Common myeloid progenitor, CD34-positive (primary cell): ENCODE results near the gene HSPBP1.

Experiments used
- CTCF ChIA-PET: fragments of 350-600 bp; sonication (Branson Sonifier 250); formaldehyde crosslinking; loops from one replicate; lab custom pipeline; 2021; ENCODE audit warnings: antibody characterized with exemption; lab: Charles Lee
- POLR2A ChIA-PET: fragments of 350-600 bp; sonication (Branson Sonifier 250); formaldehyde crosslinking; loops from one replicate; lab custom pipeline; 2021; ENCODE audit warnings: antibody characterized with exemption; lab: Charles Lee
- DNase-seq, 3 donors: peaks; one replicate each; pipeline versions ENCODE4 v3.0.0 to v3.0.0-alpha.2; 2013
- H3K27ac ChIP-seq, 2 experiments: 1 replicate in 1 of 2; 2 replicates in 1 of 2; pipeline ENCODE4 v1.7.0; 2013; ENCODE audit warnings: inconsistent platforms in 2 of 2, low read length in 2 of 2, mild to moderate bottlenecking in 2 of 2, low read depth in 1 of 2, moderate library complexity in 1 of 2; ENCODE audit not compliant: severe bottlenecking in 2 of 2, insufficient read depth in 1 of 2, poor library complexity in 1 of 2
- H3K27me3 ChIP-seq, 5 experiments: replicated peaks in 2 of 5; 1 replicate in 3 of 5; 2 replicates in 2 of 5; pipeline versions ENCODE4 v1.6.1 to v1.7.0; 2013; ENCODE audit warnings: low read length in 4 of 5, mild to moderate bottlenecking in 2 of 5, moderate library complexity in 2 of 5, inconsistent platforms in 1 of 5; ENCODE audit not compliant: insufficient read depth in 5 of 5, control insufficient read depth in 4 of 5
- H3K36me3 ChIP-seq, 4 experiments: 1 replicate in 2 of 4; 2 replicates in 2 of 4; pipeline versions ENCODE4 v1.6.1 to v1.7.0; 2013; ENCODE audit warnings: low read length in 3 of 4, control low read depth in 1 of 4, mild to moderate bottlenecking in 1 of 4; ENCODE audit not compliant: control insufficient read depth in 4 of 4, insufficient read depth in 4 of 4
- H3K4me1 ChIP-seq, 4 experiments: 1 replicate in 3 of 4; 2 replicates in 1 of 4; pipeline versions ENCODE4 v1.6.1 to v1.7.1; 2013; ENCODE audit warnings: low read length in 3 of 4, mild to moderate bottlenecking in 3 of 4, control low read depth in 1 of 4, inconsistent platforms in 1 of 4, moderate library complexity in 1 of 4; ENCODE audit not compliant: control insufficient read depth in 4 of 4, insufficient read depth in 4 of 4; ENCODE audit errors: control extremely low read depth in 1 of 4
- H3K4me3 ChIP-seq, 7 experiments: 1 replicate in 4 of 7; 2 replicates in 3 of 7; pipeline versions ENCODE4 v1.5.1 to v1.7.0; 2013; ENCODE audit warnings: mild to moderate bottlenecking in 7 of 7, low read length in 6 of 7, moderate library complexity in 6 of 7, inconsistent platforms in 2 of 7, low read depth in 2 of 7, control low read depth in 1 of 7; ENCODE audit not compliant: insufficient read depth in 4 of 7, control insufficient read depth in 1 of 7; ENCODE audit errors: extremely low read depth in 1 of 7
- H3K9me3 ChIP-seq, 5 experiments: 1 replicate in 4 of 5; 2 replicates in 1 of 5; pipeline versions ENCODE4 v1.6.1 to v1.7.1; 2013; ENCODE audit warnings: low read length in 4 of 5, mild to moderate bottlenecking in 2 of 5, inconsistent platforms in 1 of 5, low read depth in 1 of 5, moderate library complexity in 1 of 5; ENCODE audit not compliant: control insufficient read depth in 4 of 5, insufficient read depth in 2 of 5; ENCODE audit errors: control extremely low read depth in 1 of 5
- WGBS: methylation state at CpG from one replicate; pipeline ENCODE4 v1.1.5; 2013; ENCODE audit not compliant: insufficient coverage; 5-methylcytosine and 5-hydroxymethylcytosine counted together

The HSPBP1 gene

GRCh38 chr19:55264531-55264930 lies 15.4 kb downstream of the HSPBP1 start:
- 97% methylated on average over 5 of the region's 5 CpGs for WGBS
- ChIA-PET CTCF (no interaction called here), POLR2A (no interaction called here)
- no peak overlapping the region for H3K27ac ChIP-seq
- H3K36me3 ChIP-seq, result peaks cover 0 to 16% (median 9%) of the 10 kb centered on the region in 4 experiments
- no peak overlapping the region for H3K4me3 ChIP-seq
- no peaks in the 10 kb centered on the region for H3K27me3 ChIP-seq
- H3K4me1 ChIP-seq, result peaks cover 3 to 11% (median 9%) of the 10 kb centered on the region in 4 experiments
- DNase-seq, result no peak
- peaks cover 0 to 5% (median 0%) of the 10 kb centered on the region in 5 experiments for H3K9me3 ChIP-seq

GRCh38 chr19:55262359-55262758 lies 17.6 kb downstream of the HSPBP1 start:
- Histone ChIP-seq H3K27me3 (no peaks in the 10 kb centered on the region), H3K36me3 (peaks cover 0 to 10% (median 4%) of the 10 kb centered on the region in 4 experiments), H3K4me3 (no peak overlapping the region), H3K9me3 (peaks cover 0 to 5% (median 0%) of the 10 kb centered on the region in 5 experiments), H3K4me1 (peaks cover 3 to 20% (median 18%) of the 10 kb centered on the region in 4 experiments), H3K27ac (no peak overlapping the region)
- POLR2A ChIA-PET, result no interaction called here
- CTCF ChIA-PET, result no interaction called here
- no peak for DNase-seq
- WGBS, result 96% methylated on average over 9 of the region's 9 CpGs

- CTCF ChIA-PET, result interaction anchor here (0.8 kb wide), 1 partner anchor 16 kb away, joined by 7 read pairs; no protein-coding TSS in a partner anchor
- no peak overlapping the region for H3K4me3 ChIP-seq
- peaks cover 0 to 10% (median 4%) of the 10 kb centered on the region in 4 experiments for H3K36me3 ChIP-seq
- H3K9me3 ChIP-seq, result peaks cover 0 to 4% (median 0%) of the 10 kb centered on the region in 5 experiments
- no peaks in the 10 kb centered on the region for H3K27me3 ChIP-seq
- 100% methylated on average over 10 of the region's 13 CpGs for WGBS
- DNase-seq, result no peak
- H3K4me1 ChIP-seq, result peaks cover 5 to 27% (median 24%) of the 10 kb centered on the region in 4 experiments
- H3K27ac ChIP-seq, result no peak overlapping the region
- POLR2A ChIA-PET, result no interaction called here
Measured at GRCh38 chr19:55261671-55262126, 18.2 kb downstream of the HSPBP1 start.

GRCh38 chr19:55259540-55260210 lies 20.2 kb downstream of the HSPBP1 start:
- Histone ChIP-seq H3K4me3 (peak overlapping the region in 6 of 7 experiments; percentile 39 to 96 (median 92)), H3K36me3 (peaks cover 0 to 13% (median 3%) of the 10 kb centered on the region in 4 experiments), H3K9me3 (no peaks in the 10 kb centered on the region), H3K27ac (peak overlapping the region; percentile 72 to 91), H3K4me1 (peaks cover 12 to 47% (median 45%) of the 10 kb centered on the region in 4 experiments), H3K27me3 (no peaks in the 10 kb centered on the region)
- DNase-seq, result no peak
- 68% methylated on average over 25 of the region's 29 CpGs for WGBS
- ChIA-PET CTCF (interaction anchor here (1.0 to 2.4 kb wide), 7 partner anchors 9 to 124 kb away, joined by 3 to 11 read pairs (median 5); partner anchors contain the start of gene TMEM238), POLR2A (interaction anchor here (0.5 to 1.8 kb wide), 9 partner anchors 11 to 264 kb away, joined by 3 to 13 read pairs (median 5); partner anchors contain the start of genes HSPBP1, KMT5C, TMEM238 and UBE2S)

GRCh38 chr19:55258828-55259539 lies 20.9 kb downstream of the HSPBP1 start, which contains the start of gene PPP6R1:
Gene PPP6R1, minus strand, starts transcription at chr19:55259017. Its CDS starts 11,914 bp downstream, at chr19:55247103.
- Histone ChIP-seq H3K4me3 (peak within 1 kb of the TSS; percentile 78 to 98 (median 93)), H3K9me3 (no peaks in the 10 kb centered on the region), H3K27me3 (no peaks in the 10 kb centered on the region), H3K4me1 (peaks cover 12 to 54% (median 50%) of the 10 kb centered on the region in 4 experiments), H3K36me3 (peaks cover 0 to 13% (median 3%) of the 10 kb centered on the region in 4 experiments), H3K27ac (peak within 1 kb of the TSS; percentile 86 to 95)
- peak; percentile 99 to 100 (median 100) for DNase-seq
- WGBS, result 0% methylated on average over 60 of the region's 76 CpGs
- CTCF ChIA-PET, result interaction anchor here (1.0 to 2.4 kb wide), 7 partner anchors 8 to 125 kb away, joined by 3 to 11 read pairs (median 5); partner anchors contain the start of gene TMEM238
- POLR2A ChIA-PET, result interaction anchor here (0.5 to 1.8 kb wide), 9 partner anchors 11 to 264 kb away, joined by 3 to 13 read pairs (median 5); partner anchors contain the start of genes HSPBP1, KMT5C, TMEM238 and UBE2S

- Histone ChIP-seq H3K4me3 (peak overlapping the region; percentile 78 to 98 (median 93)), H3K27ac (peak overlapping the region; percentile 86 to 95), H3K27me3 (no peaks in the 10 kb centered on the region), H3K9me3 (no peaks in the 10 kb centered on the region), H3K4me1 (peaks cover 14 to 59% (median 55%) of the 10 kb centered on the region in 4 experiments), H3K36me3 (peaks cover 0 to 13% (median 3%) of the 10 kb centered on the region in 4 experiments)
- POLR2A ChIA-PET, result interaction anchor here (1.1 to 1.8 kb wide), 6 partner anchors 13 to 150 kb away, joined by 3 to 13 read pairs (median 4); partner anchors contain the start of genes HSPBP1, KMT5C, TMEM238 and UBE2S
- 0% methylated on average over 51 of the region's 53 CpGs for WGBS
- CTCF ChIA-PET, result interaction anchor here (1.0 to 2.1 kb wide), 5 partner anchors 7 to 126 kb away, joined by 3 to 7 read pairs (median 4); partner anchors contain the start of gene TMEM238
- no peak for DNase-seq
Measured at GRCh38 chr19:55258476-55258827, 21.5 kb downstream of the HSPBP1 start.
